WTC11 (cell line): ENCODE data around the gene LRRC8A. TPM values are rescaled to one million over a fixed set of nuclear protein-coding genes. Genes with fewer than 3 reads are reported as not detected.
A peak's percentile ranks its signal among the peaks of the same experiment; 100 is the strongest.

Experiments used
- ATAC-seq: fragments of 200-7000 bp; cut with Tn5 transposase; 2 replicates; pipeline ENCODE4 v1.10.0; 2021; ENCODE audit warnings: mild to moderate bottlenecking, moderate library complexity
- CTCF ChIA-PET: fragments of 300-600 bp; sonication (Branson Sonifier 250); formaldehyde crosslinking; loops from one replicate; lab custom pipeline; 2021; ENCODE audit warnings: antibody characterized with exemption; lab: Charles Lee
- POLR2A ChIA-PET: fragments of 350-600 bp; sonication (Branson Sonifier 250); formaldehyde crosslinking; loops from one replicate; lab custom pipeline; 2021; ENCODE audit warnings: antibody characterized with exemption; lab: Charles Lee
- DNase-seq: peaks from one replicate; pipeline ENCODE4 v3.0.0; 2021; ENCODE audit warnings: low spot score
- H3K27ac Mint-ChIP-seq: 2 replicates; pipeline ENCODE4 v1.8.0; 2021; ENCODE audit warnings: mixed read lengths
- H3K27me3 Mint-ChIP-seq: 2 replicates; pipeline ENCODE4 v1.8.0; 2021; ENCODE audit warnings: low read depth, mild to moderate bottlenecking, moderate library complexity, mixed read lengths
- H3K36me3 Mint-ChIP-seq: 2 replicates; pipeline ENCODE4 v1.8.0; 2021; ENCODE audit warnings: mixed read lengths
- H3K4me1 Mint-ChIP-seq: 2 replicates; pipeline ENCODE4 v1.8.0; 2022; ENCODE audit warnings: mixed read lengths
- H3K4me3 Mint-ChIP-seq: 2 replicates; pipeline ENCODE4 v1.8.0; 2021; ENCODE audit warnings: mild to moderate bottlenecking, moderate library complexity, mixed read lengths
- H3K9me3 Mint-ChIP-seq: 2 replicates; pipeline ENCODE4 v1.8.0; 2021; ENCODE audit warnings: mixed read lengths
- ATF3 ChIP-seq: sonication (generic); formaldehyde crosslinking; conservative IDR thresholded peaks from 2 replicates; pipeline ENCODE4 v1.8.1; 2022; ENCODE audit warnings: mild to moderate bottlenecking, missing genetic modification reagents
- FOXP1 ChIP-seq: sonication (generic); formaldehyde crosslinking; IDR thresholded peaks from 2 replicates; pipeline ENCODE4 v1.8.0; 2022; ENCODE audit warnings: missing genetic modification reagents, mild to moderate bottlenecking, moderate library complexity, borderline replicate concordance
- IRF2 ChIP-seq: sonication (generic); formaldehyde crosslinking; IDR thresholded peaks from 2 replicates; pipeline ENCODE4 v1.8.0; 2022; ENCODE audit warnings: low read depth, missing genetic modification reagents, borderline replicate concordance
- JAZF1 ChIP-seq: fragments of 250-450 bp; sonication (Bioruptor Pico); IDR thresholded peaks from 2 replicates; pipeline ENCODE4 v1.9.0; 2021; ENCODE audit warnings: moderate library complexity, mild to moderate bottlenecking, inconsistent platforms
- MXD4 ChIP-seq: fragments of 250-450 bp; sonication (Bioruptor Pico); IDR thresholded peaks from 2 replicates; pipeline ENCODE4 v1.8.0; 2021; ENCODE audit warnings: mild to moderate bottlenecking, moderate library complexity, borderline replicate concordance
- MYBL2 ChIP-seq: sonication (generic); formaldehyde crosslinking; IDR thresholded peaks from 2 replicates; pipeline ENCODE4 v1.8.1; 2023; ENCODE audit warnings: mild to moderate bottlenecking, moderate library complexity, missing genetic modification reagents
- NFYB ChIP-seq: sonication (generic); formaldehyde crosslinking; conservative IDR thresholded peaks from 2 replicates; pipeline ENCODE4 v1.8.0; 2022; ENCODE audit warnings: low read depth, missing genetic modification reagents
- NR2C2 ChIP-seq: sonication (generic); formaldehyde crosslinking; IDR thresholded peaks from 2 replicates; pipeline ENCODE4 v1.8.0; 2022; ENCODE audit warnings: mild to moderate bottlenecking, missing genetic modification reagents
- NR3C1 ChIP-seq: sonication (generic); formaldehyde crosslinking; conservative IDR thresholded peaks from 2 replicates; pipeline ENCODE4 v1.8.1; 2023; ENCODE audit warnings: low read depth, mild to moderate bottlenecking, missing genetic modification reagents
- RELA ChIP-seq: sonication (generic); formaldehyde crosslinking; IDR thresholded peaks from 2 replicates; pipeline ENCODE4 v1.8.1; 2022; ENCODE audit warnings: missing genetic modification reagents, mild to moderate bottlenecking, borderline replicate concordance
- SMAD4 ChIP-seq: sonication (generic); formaldehyde crosslinking; IDR thresholded peaks from 2 replicates; pipeline ENCODE4 v1.8.0; 2022; ENCODE audit warnings: mild to moderate bottlenecking, missing genetic modification reagents
- SOX15 ChIP-seq: fragments of 250-450 bp; sonication (Bioruptor Pico); IDR thresholded peaks from 2 replicates; pipeline ENCODE4 v1.9.0; 2021; ENCODE audit warnings: mild to moderate bottlenecking
- TEAD4 ChIP-seq: sonication (generic); formaldehyde crosslinking; IDR thresholded peaks from 2 replicates; pipeline ENCODE4 v1.8.0; 2022; ENCODE audit warnings: mild to moderate bottlenecking, missing genetic modification reagents
- TP53 ChIP-seq: sonication (generic); formaldehyde crosslinking; IDR thresholded peaks from 2 replicates; pipeline ENCODE4 v1.8.1; 2023; ENCODE audit warnings: mild to moderate bottlenecking, missing genetic modification reagents
- ZBTB21 ChIP-seq: sonication (generic); formaldehyde crosslinking; IDR thresholded peaks from 2 replicates; pipeline ENCODE4 v1.8.1; 2023; ENCODE audit warnings: mild to moderate bottlenecking, missing genetic modification reagents, borderline replicate concordance
- ZNF138 ChIP-seq: sonication (generic); formaldehyde crosslinking; conservative IDR thresholded peaks from 2 replicates; pipeline ENCODE4 v1.8.1; 2022; ENCODE audit warnings: mild to moderate bottlenecking, moderate library complexity, missing genetic modification reagents
- ZNF232 ChIP-seq: sonication (generic); formaldehyde crosslinking; IDR thresholded peaks from 2 replicates; pipeline ENCODE4 v1.8.0; 2022; ENCODE audit warnings: mild to moderate bottlenecking, missing genetic modification reagents
- ZNF396 ChIP-seq: fragments of 250-450 bp; sonication (Bioruptor Pico); IDR thresholded peaks from 2 replicates; pipeline ENCODE4 v1.8.0; 2021; ENCODE audit warnings: mild to moderate bottlenecking, moderate library complexity, borderline replicate concordance
- ZNF423 ChIP-seq: fragments of 250-450 bp; sonication (Bioruptor Pico); IDR thresholded peaks from 2 replicates; pipeline ENCODE4 v2.1.2; 2022; ENCODE audit warnings: mild to moderate bottlenecking, moderate library complexity
- total RNA-seq: library from RNA; stranded (reverse); gene quantifications from 3 replicates; pipeline ENCODE4 v1.2.3, GENCODE V29; 2021
- TF ChIP-seq, protein P1 (sequence below): sonication (generic); formaldehyde crosslinking; IDR thresholded peaks from 2 replicates; pipeline ENCODE4 v1.8.1; 2023; ENCODE audit warnings: mild to moderate bottlenecking, missing genetic modification reagents, moderate library complexity
- TF ChIP-seq, protein P2 (sequence below): fragments of 200-600 bp; IDR thresholded peaks from 2 replicates; pipeline ENCODE4 v1.8.0; 2022; ENCODE audit warnings: antibody characterized with exemption
- TF ChIP-seq, protein P3 (sequence below): sonication (generic); formaldehyde crosslinking; IDR thresholded peaks from 2 replicates; pipeline ENCODE4 v1.8.1; 2022; ENCODE audit warnings: mild to moderate bottlenecking, moderate library complexity, missing genetic modification reagents
- TF ChIP-seq, protein P4 (sequence below): sonication (generic); formaldehyde crosslinking; IDR thresholded peaks from 2 replicates; pipeline ENCODE4 v1.8.0; 2022; ENCODE audit warnings: mild to moderate bottlenecking, missing genetic modification reagents
- TF ChIP-seq, protein P5 (sequence below): fragments of 250-450 bp; sonication (Bioruptor Pico); IDR thresholded peaks from 2 replicates; pipeline ENCODE4 v1.9.0; 2021; ENCODE audit warnings: mild to moderate bottlenecking, borderline replicate concordance

The LRRC8A gene
- total RNA-seq, 1 experiment from 2014 or later = 83.5 TPM

- Mint-ChIP-seq H3K36me3 (peaks cover 13% of the 10 kb centered on the region), H3K27me3 (no peaks in the 10 kb centered on the region), H3K27ac (peak overlapping the region; percentile 91), H3K9me3 (no peaks in the 10 kb centered on the region), H3K4me1 (peaks cover 11% of the 10 kb centered on the region), H3K4me3 (peak overlapping the region; percentile 97)
- DNase-seq = no peak
- CTCF ChIA-PET = no interaction called here
- TF ChIP-seq IRF2 (CRISPR knock-in tag) = no peak
- peak; percentile 42; the same call in 1 of the 2 replicates for TF ChIP-seq RELA (CRISPR knock-in tag)
- ATAC-seq = peak; percentile 50
- POLR2A ChIA-PET = no interaction called here
These were observed 65.3 kb downstream of the LRRC8A start for GRCh38 chr9:128947277-128947526.

GRCh38 chr9:128947527-128948301 lies 65.8 kb downstream of the LRRC8A start, which contains the start of the genes DOLK and NUP188:
DOLK (minus strand) TSS chr9:128947603; CDS start chr9:128947303, 300 bp downstream.
NUP188 (plus strand) TSS chr9:128947699; CDS start chr9:128947720, 21 bp downstream.
- no peaks in the 10 kb centered on the region for H3K27me3 Mint-ChIP-seq
- peak; percentile 86 for ATAC-seq
- peaks cover 11% of the 10 kb centered on the region for H3K4me1 Mint-ChIP-seq
- peak within 1 kb of the TSS; percentile 95 for H3K27ac Mint-ChIP-seq
- H3K9me3 Mint-ChIP-seq = no peaks in the 10 kb centered on the region
- peak within 1 kb of the TSS; percentile 97 for H3K4me3 Mint-ChIP-seq
- ChIA-PET POLR2A (interaction anchor here (0.7 kb wide), 1 partner anchor 24 kb away, joined by 4 read pairs; no protein-coding TSS in a partner anchor), CTCF (interaction anchor here (1.0 to 1.2 kb wide), 3 partner anchors 81 to 129 kb away, joined by 3 read pairs; partner anchors contain the start of genes ENDOG and SH3GLB2)
- DNase-seq = peak; percentile 98
- peaks cover 16% of the 10 kb centered on the region for H3K36me3 Mint-ChIP-seq
- peak; percentile 77 for TF ChIP-seq ZBTB21 (CRISPR knock-in tag)
- TF ChIP-seq SMAD4 (CRISPR knock-in tag) = no peak
- no peak for TF ChIP-seq NR2C2 (CRISPR knock-in tag)
- TF ChIP-seq NR3C1 (CRISPR knock-in tag) = 0 out of 2 replicates have a peak, but pooled peaks have one; percentile 82
- TF ChIP-seq MXD4 (CRISPR knock-in tag) = no peak
- TF ChIP-seq, protein P1, sequence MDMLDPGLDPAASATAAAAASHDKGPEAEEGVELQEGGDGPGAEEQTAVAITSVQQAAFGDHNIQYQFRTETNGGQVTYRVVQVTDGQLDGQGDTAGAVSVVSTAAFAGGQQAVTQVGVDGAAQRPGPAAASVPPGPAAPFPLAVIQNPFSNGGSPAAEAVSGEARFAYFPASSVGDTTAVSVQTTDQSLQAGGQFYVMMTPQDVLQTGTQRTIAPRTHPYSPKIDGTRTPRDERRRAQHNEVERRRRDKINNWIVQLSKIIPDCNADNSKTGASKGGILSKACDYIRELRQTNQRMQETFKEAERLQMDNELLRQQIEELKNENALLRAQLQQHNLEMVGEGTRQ = peak; percentile 100
- TF ChIP-seq MYBL2 (CRISPR knock-in tag) = peak; percentile 83
- no peak for TF ChIP-seq ZNF138 (CRISPR knock-in tag)
- TF ChIP-seq, protein P2, sequence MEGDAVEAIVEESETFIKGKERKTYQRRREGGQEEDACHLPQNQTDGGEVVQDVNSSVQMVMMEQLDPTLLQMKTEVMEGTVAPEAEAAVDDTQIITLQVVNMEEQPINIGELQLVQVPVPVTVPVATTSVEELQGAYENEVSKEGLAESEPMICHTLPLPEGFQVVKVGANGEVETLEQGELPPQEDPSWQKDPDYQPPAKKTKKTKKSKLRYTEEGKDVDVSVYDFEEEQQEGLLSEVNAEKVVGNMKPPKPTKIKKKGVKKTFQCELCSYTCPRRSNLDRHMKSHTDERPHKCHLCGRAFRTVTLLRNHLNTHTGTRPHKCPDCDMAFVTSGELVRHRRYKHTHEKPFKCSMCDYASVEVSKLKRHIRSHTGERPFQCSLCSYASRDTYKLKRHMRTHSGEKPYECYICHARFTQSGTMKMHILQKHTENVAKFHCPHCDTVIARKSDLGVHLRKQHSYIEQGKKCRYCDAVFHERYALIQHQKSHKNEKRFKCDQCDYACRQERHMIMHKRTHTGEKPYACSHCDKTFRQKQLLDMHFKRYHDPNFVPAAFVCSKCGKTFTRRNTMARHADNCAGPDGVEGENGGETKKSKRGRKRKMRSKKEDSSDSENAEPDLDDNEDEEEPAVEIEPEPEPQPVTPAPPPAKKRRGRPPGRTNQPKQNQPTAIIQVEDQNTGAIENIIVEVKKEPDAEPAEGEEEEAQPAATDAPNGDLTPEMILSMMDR = no peak
- TF ChIP-seq, protein P3, sequence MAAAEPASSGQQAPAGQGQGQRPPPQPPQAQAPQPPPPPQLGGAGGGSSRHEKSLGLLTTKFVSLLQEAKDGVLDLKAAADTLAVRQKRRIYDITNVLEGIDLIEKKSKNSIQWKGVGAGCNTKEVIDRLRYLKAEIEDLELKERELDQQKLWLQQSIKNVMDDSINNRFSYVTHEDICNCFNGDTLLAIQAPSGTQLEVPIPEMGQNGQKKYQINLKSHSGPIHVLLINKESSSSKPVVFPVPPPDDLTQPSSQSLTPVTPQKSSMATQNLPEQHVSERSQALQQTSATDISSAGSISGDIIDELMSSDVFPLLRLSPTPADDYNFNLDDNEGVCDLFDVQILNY (CRISPR knock-in tag) = peak; percentile 98
- TF ChIP-seq FOXP1 (CRISPR knock-in tag) = peak; percentile 95
- TF ChIP-seq ZNF232 (CRISPR knock-in tag) = peak; percentile 65; the same call in 1 of the 2 replicates
- no peak for TF ChIP-seq ZNF423 (CRISPR knock-in tag)
- TF ChIP-seq, protein P4, sequence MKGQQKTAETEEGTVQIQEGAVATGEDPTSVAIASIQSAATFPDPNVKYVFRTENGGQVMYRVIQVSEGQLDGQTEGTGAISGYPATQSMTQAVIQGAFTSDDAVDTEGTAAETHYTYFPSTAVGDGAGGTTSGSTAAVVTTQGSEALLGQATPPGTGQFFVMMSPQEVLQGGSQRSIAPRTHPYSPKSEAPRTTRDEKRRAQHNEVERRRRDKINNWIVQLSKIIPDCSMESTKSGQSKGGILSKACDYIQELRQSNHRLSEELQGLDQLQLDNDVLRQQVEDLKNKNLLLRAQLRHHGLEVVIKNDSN (CRISPR knock-in tag) = peak; percentile 100
- no peak; the same call in 1 of the 2 replicates for TF ChIP-seq TP53 (CRISPR knock-in tag)
- TF ChIP-seq, protein P5, sequence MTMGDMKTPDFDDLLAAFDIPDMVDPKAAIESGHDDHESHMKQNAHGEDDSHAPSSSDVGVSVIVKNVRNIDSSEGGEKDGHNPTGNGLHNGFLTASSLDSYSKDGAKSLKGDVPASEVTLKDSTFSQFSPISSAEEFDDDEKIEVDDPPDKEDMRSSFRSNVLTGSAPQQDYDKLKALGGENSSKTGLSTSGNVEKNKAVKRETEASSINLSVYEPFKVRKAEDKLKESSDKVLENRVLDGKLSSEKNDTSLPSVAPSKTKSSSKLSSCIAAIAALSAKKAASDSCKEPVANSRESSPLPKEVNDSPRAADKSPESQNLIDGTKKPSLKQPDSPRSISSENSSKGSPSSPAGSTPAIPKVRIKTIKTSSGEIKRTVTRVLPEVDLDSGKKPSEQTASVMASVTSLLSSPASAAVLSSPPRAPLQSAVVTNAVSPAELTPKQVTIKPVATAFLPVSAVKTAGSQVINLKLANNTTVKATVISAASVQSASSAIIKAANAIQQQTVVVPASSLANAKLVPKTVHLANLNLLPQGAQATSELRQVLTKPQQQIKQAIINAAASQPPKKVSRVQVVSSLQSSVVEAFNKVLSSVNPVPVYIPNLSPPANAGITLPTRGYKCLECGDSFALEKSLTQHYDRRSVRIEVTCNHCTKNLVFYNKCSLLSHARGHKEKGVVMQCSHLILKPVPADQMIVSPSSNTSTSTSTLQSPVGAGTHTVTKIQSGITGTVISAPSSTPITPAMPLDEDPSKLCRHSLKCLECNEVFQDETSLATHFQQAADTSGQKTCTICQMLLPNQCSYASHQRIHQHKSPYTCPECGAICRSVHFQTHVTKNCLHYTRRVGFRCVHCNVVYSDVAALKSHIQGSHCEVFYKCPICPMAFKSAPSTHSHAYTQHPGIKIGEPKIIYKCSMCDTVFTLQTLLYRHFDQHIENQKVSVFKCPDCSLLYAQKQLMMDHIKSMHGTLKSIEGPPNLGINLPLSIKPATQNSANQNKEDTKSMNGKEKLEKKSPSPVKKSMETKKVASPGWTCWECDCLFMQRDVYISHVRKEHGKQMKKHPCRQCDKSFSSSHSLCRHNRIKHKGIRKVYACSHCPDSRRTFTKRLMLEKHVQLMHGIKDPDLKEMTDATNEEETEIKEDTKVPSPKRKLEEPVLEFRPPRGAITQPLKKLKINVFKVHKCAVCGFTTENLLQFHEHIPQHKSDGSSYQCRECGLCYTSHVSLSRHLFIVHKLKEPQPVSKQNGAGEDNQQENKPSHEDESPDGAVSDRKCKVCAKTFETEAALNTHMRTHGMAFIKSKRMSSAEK = no peak
- no peak for TF ChIP-seq TEAD4 (CRISPR knock-in tag)
- TF ChIP-seq ATF3 (CRISPR knock-in tag) = no peak
- TF ChIP-seq ZNF396 = no peak
- no peak for TF ChIP-seq SOX15
- TF ChIP-seq RELA (CRISPR knock-in tag) = no peak
- TF ChIP-seq NFYB (CRISPR knock-in tag) = 0 out of 2 replicates have a peak, but pooled peaks have one; percentile 27
- no peak for TF ChIP-seq JAZF1 (CRISPR knock-in tag)
